ENCODE results near the gene GM2A.

- TF ChIP-seq CTCF (IDR thresholded peaks at IDR 0.05) = no peak
- TF ChIP-seq EZH2 (IDR thresholded peaks at IDR 0.05; ENCODE audit: borderline replicate concordance, insufficient read depth, low read depth, low read length, poor library complexity, severe bottlenecking) = no peak
These were observed 28.1 kb downstream of the GM2A start for GRCh38 chr5:151281001-151281639.

Measured in B cell (primary cell).